CD4-positive, alpha-beta T cell (primary cell): ENCODE data around the gene XPO6. TPM values are rescaled to one million over a fixed set of nuclear protein-coding genes. Genes with fewer than 3 reads are reported as not detected.

Source experiments
- ATAC-seq: fragments of 200-7000 bp; cut with Tn5 transposase; one replicate; pipeline ENCODE4 v1.10.0; 2022; ENCODE audit warnings: mild to moderate bottlenecking; ENCODE audit not compliant: poor library complexity
- CTCF ChIA-PET: fragments of 350-600 bp; sonication (Branson Sonifier 250); formaldehyde crosslinking; loops from one replicate; lab custom pipeline; 2021; ENCODE audit warnings: antibody characterized with exemption, inconsistent platforms; lab: Charles Lee
- POLR2A ChIA-PET: fragments of 350-600 bp; sonication (Branson Sonifier 250); formaldehyde crosslinking; loops from one replicate; lab custom pipeline; 2021; ENCODE audit warnings: antibody characterized with exemption, inconsistent platforms; lab: Charles Lee
- DNase-seq, 14 experiments: peaks; one replicate each; pipeline ENCODE4 v3.0.0-alpha.2; 2013 to 2020; ENCODE audit warnings: mixed read lengths in 2 of 14
- H3K27ac ChIP-seq, 2 donors: one replicate each; pipeline versions ENCODE4 v1.5.1 to v1.7.0; 2013; ENCODE audit warnings: low read length in 2 of 2, low read depth in 1 of 2, mild to moderate bottlenecking in 1 of 2
- H3K27me3 ChIP-seq, 2 experiments: 1 replicate in 1 of 2; 2 replicates in 1 of 2; pipeline versions ENCODE4 v1.6.1 to v1.7.0; 2013; ENCODE audit warnings: low read length in 2 of 2, control low read depth in 1 of 2, mild to moderate bottlenecking in 1 of 2, moderate library complexity in 1 of 2; ENCODE audit not compliant: insufficient read depth in 2 of 2, control insufficient read depth in 1 of 2
- H3K36me3 ChIP-seq: one replicate; pipeline ENCODE4 v1.6.1; 2013; ENCODE audit warnings: low read length, control low read depth; ENCODE audit not compliant: insufficient read depth
- H3K4me1 ChIP-seq: one replicate; pipeline ENCODE4 v1.6.1; 2013; ENCODE audit warnings: low read length, control low read depth; ENCODE audit not compliant: insufficient read depth
- H3K4me3 ChIP-seq: one replicate; pipeline ENCODE4 v1.5.1; 2013; ENCODE audit warnings: mild to moderate bottlenecking, low read length, moderate library complexity
- H3K9me3 ChIP-seq, 2 experiments: 1 replicate in 1 of 2; 2 replicates in 1 of 2; pipeline versions ENCODE4 v1.6.1 to v1.7.0; 2013; ENCODE audit warnings: low read length in 2 of 2, mild to moderate bottlenecking in 2 of 2, control low read depth in 1 of 2, moderate library complexity in 1 of 2; ENCODE audit not compliant: control insufficient read depth in 1 of 2, insufficient read depth in 1 of 2
- H3K27ac Mint-ChIP-seq: one replicate; pipeline ENCODE4 v1.8.0; 2020; ENCODE audit warnings: mixed read lengths
- H3K27me3 Mint-ChIP-seq: one replicate; pipeline ENCODE4 v1.8.0; 2021; ENCODE audit warnings: mixed read lengths
- H3K36me3 Mint-ChIP-seq: one replicate; pipeline ENCODE4 v1.8.0; 2021; ENCODE audit warnings: low read depth, mixed read lengths
- H3K4me1 Mint-ChIP-seq: one replicate; pipeline ENCODE4 v1.8.0; 2021; ENCODE audit warnings: low read depth, mixed read lengths
- H3K4me3 Mint-ChIP-seq: one replicate; pipeline ENCODE4 v1.8.0; 2020; ENCODE audit warnings: mild to moderate bottlenecking, mixed read lengths
- H3K9me3 Mint-ChIP-seq: one replicate; pipeline ENCODE4 v1.8.0; 2020; ENCODE audit warnings: mixed read lengths
- intact Hi-C, 2 experiments: fragments of 100-400 bp; cut with DNase I in 1 of 2; cut with micrococcal nuclease in 1 of 2; formaldehyde crosslinking; loops; one replicate each; pipeline versions ENCODE4 v1.15.1 to v1.9.0; 2023 to 2025; cut with DNase I, micrococcal nuclease
- total RNA-seq, 174 experiments: library from RNA in 2 of 174; stranded (reverse) in 2 of 174; gene quantifications; one replicate each; pipeline ENCODE4 v1.2.3 and lab custom pipeline; 2021 to 2026
- TF ChIP-seq, protein P1 (sequence below): fragments of 200-600 bp; IDR thresholded peaks from one replicate; pipeline ENCODE4 v1.8.0; 2022; ENCODE audit warnings: antibody characterized with exemption, mild to moderate bottlenecking

Gene XPO6
- total RNA-seq, 2 experiments from 2014 or later = 378 to 390 TPM

- ATAC-seq (no peak), DNase-seq (no peak)
- Mint-ChIP-seq H3K27ac (peak overlapping the region; percentile 87), H3K27me3 (no peaks in the 10 kb centered on the region), H3K36me3 (peaks cover 91% of the 10 kb centered on the region), H3K4me3 (peak overlapping the region; percentile 28), H3K4me1 (peaks cover 95% of the 10 kb centered on the region), H3K9me3 (no peaks in the 10 kb centered on the region)
- peaks cover 45% of the 10 kb centered on the region for H3K4me1 ChIP-seq
- no peak overlapping the region for H3K4me3 ChIP-seq
- ChIA-PET CTCF (interaction anchor here (1.2 to 3.9 kb wide), 4 partner anchors 23 to 54 kb away, joined by 3 to 12 read pairs (median 4); no protein-coding TSS in a partner anchor), POLR2A (interaction anchor here (0.8 to 2.9 kb wide), 6 partner anchors 9 to 45 kb away, joined by 3 to 10 read pairs (median 3); no protein-coding TSS in a partner anchor)
- peaks cover 78% of the 10 kb centered on the region for H3K36me3 ChIP-seq
- H3K27ac ChIP-seq = peak overlapping the region in 1 of 2 donors; percentile 31
- TF ChIP-seq, protein P1, sequence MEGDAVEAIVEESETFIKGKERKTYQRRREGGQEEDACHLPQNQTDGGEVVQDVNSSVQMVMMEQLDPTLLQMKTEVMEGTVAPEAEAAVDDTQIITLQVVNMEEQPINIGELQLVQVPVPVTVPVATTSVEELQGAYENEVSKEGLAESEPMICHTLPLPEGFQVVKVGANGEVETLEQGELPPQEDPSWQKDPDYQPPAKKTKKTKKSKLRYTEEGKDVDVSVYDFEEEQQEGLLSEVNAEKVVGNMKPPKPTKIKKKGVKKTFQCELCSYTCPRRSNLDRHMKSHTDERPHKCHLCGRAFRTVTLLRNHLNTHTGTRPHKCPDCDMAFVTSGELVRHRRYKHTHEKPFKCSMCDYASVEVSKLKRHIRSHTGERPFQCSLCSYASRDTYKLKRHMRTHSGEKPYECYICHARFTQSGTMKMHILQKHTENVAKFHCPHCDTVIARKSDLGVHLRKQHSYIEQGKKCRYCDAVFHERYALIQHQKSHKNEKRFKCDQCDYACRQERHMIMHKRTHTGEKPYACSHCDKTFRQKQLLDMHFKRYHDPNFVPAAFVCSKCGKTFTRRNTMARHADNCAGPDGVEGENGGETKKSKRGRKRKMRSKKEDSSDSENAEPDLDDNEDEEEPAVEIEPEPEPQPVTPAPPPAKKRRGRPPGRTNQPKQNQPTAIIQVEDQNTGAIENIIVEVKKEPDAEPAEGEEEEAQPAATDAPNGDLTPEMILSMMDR = no peak
- no peaks in the 10 kb centered on the region for H3K27me3 ChIP-seq
- intact Hi-C loops = no loop called here
- no peaks in the 10 kb centered on the region for H3K9me3 ChIP-seq
These were observed 48.1 kb downstream of the XPO6 start for GRCh38 chr16:28163699-28164098.

DNA sequence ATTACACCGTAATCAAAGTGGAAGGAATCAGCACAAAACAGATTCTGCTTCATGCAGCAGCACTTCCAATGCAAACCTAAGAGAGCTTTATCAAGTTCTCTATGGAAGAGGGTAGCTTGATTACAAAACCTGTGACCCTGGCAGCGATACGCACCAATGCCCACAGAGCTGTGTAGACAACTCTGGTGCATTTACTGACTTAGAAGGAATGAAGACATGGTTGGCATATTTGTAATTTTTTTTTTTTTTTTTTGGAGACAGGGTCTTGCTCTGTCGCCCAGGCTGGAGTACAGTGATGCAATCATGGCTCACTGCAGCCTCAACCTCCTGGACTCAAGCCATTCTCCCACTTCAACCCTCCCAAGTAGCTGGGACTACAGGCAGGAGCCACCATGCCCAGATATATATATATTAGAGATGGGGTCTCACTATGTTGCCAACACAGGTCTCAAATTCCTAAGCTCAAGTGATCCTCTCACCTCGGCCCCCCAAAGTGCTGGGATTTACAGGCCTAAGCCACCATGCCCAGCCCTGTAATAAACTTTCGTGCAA lies 49.4 kb downstream of the XPO6 start:
- no peak for ATAC-seq
- H3K36me3 ChIP-seq = peaks cover 77% of the 10 kb centered on the region
- H3K4me3 ChIP-seq = no peak overlapping the region
- Mint-ChIP-seq H3K27ac (peak overlapping the region; percentile 57), H3K4me3 (no peak overlapping the region), H3K9me3 (no peaks in the 10 kb centered on the region), H3K36me3 (peaks cover 91% of the 10 kb centered on the region), H3K4me1 (peaks cover 94% of the 10 kb centered on the region), H3K27me3 (no peaks in the 10 kb centered on the region)
- peaks cover 41% of the 10 kb centered on the region for H3K4me1 ChIP-seq
- CTCF ChIA-PET = interaction anchor here (0.8 to 3.9 kb wide), 4 partner anchors 22 to 56 kb away, joined by 3 to 12 read pairs (median 8); no protein-coding TSS in a partner anchor
- POLR2A ChIA-PET = interaction anchor here (0.9 to 2.8 kb wide), 4 partner anchors 12 to 47 kb away, joined by 3 to 10 read pairs (median 4); no protein-coding TSS in a partner anchor
- intact Hi-C loops = no loop called here
- H3K27me3 ChIP-seq = no peaks in the 10 kb centered on the region
- no peak for DNase-seq
- H3K27ac ChIP-seq = no peak overlapping the region
- H3K9me3 ChIP-seq = no peaks in the 10 kb centered on the region
- TF ChIP-seq, protein P1 = no peak

DNA sequence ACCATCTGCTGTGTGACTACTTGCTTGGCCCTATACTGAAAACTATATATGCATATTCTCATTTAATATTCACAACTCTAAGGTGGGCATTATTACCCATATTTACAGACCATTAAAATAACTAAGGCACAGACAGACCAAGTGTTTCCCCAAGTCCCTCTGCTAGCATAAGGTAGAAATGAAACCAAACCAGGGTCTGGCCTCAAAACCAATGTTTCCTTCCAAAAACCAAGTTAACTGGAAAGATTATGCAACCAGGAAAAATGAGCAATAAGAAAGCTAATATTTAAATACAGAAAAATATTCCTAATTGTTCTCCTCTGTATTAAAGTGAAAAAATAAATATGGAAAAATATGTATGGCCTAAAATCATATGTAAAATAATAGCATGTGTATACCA lies 50.1 kb downstream of the XPO6 start:
- CTCF ChIA-PET = interaction anchor here (2.5 kb wide), 1 partner anchor 57 kb away, joined by 12 read pairs; no protein-coding TSS in a partner anchor
- H3K4me1 ChIP-seq = peaks cover 33% of the 10 kb centered on the region
- no peaks in the 10 kb centered on the region for H3K27me3 ChIP-seq
- POLR2A ChIA-PET = interaction anchor here (1.5 to 2.8 kb wide), 3 partner anchors 13 to 47 kb away, joined by 4 to 10 read pairs (median 5); no protein-coding TSS in a partner anchor
- ATAC-seq = no peak
- peaks cover 69% of the 10 kb centered on the region for H3K36me3 ChIP-seq
- Mint-ChIP-seq H3K27ac (peak overlapping the region; percentile 57), H3K9me3 (no peaks in the 10 kb centered on the region), H3K4me1 (peaks cover 93% of the 10 kb centered on the region), H3K4me3 (no peak overlapping the region), H3K36me3 (peaks cover 91% of the 10 kb centered on the region), H3K27me3 (no peaks in the 10 kb centered on the region)
- H3K27ac ChIP-seq = no peak overlapping the region
- no peak for DNase-seq
- TF ChIP-seq, protein P1 = no peak
- H3K4me3 ChIP-seq = no peak overlapping the region
- intact Hi-C loops = no loop called here
- no peaks in the 10 kb centered on the region for H3K9me3 ChIP-seq
